ENCODE measurements around the gene WDR17. TPM values are rescaled to one million over a fixed set of nuclear protein-coding genes. Genes with fewer than 3 reads are reported as not detected.
A peak's percentile ranks its signal among the peaks of the same experiment; 100 is the strongest.

The WDR17 gene
- total RNA-seq, 1 donor from 2014 or later: 3.7 TPM

GRCh38 chr4:176099314-176099713 lies 33.7 kb downstream of the WDR17 start:
- H3K4me3 ChIP-seq (ENCODE audit: low read depth, low read length): no peak overlapping the region
- H3K36me3 ChIP-seq (ENCODE audit: control insufficient read depth, insufficient read depth, low read length): no peaks in the 10 kb centered on the region
- peak; percentile 14 for TF ChIP-seq CTCF (IDR thresholded peaks at IDR 0.05; ENCODE audit: insufficient read depth, low read length, poor library complexity, severe bottlenecking)
- no peaks in the 10 kb centered on the region for H3K27me3 ChIP-seq (ENCODE audit: control insufficient read depth, insufficient read depth, low read length)
- DNase-seq (ENCODE audit: low read depth): no peak

GRCh38 chr4:176102414-176103063 lies 36.9 kb downstream of the WDR17 start:
- TF ChIP-seq CTCF (IDR thresholded peaks at IDR 0.05; ENCODE audit: insufficient read depth, low read length, poor library complexity, severe bottlenecking): no peak
- no peak overlapping the region for H3K4me3 ChIP-seq (ENCODE audit: low read depth, low read length)
- H3K36me3 ChIP-seq (ENCODE audit: control insufficient read depth, insufficient read depth, low read length): no peaks in the 10 kb centered on the region
- DNase-seq (ENCODE audit: low read depth): no peak
- no peaks in the 10 kb centered on the region for H3K27me3 ChIP-seq (ENCODE audit: control insufficient read depth, insufficient read depth, low read length)

- Histone ChIP-seq H3K36me3 (ENCODE audit: control insufficient read depth, insufficient read depth, low read length) (no peaks in the 10 kb centered on the region), H3K4me3 (ENCODE audit: low read depth, low read length) (no peak overlapping the region), H3K27me3 (ENCODE audit: control insufficient read depth, insufficient read depth, low read length) (no peaks in the 10 kb centered on the region)
- TF ChIP-seq CTCF (IDR thresholded peaks at IDR 0.05; ENCODE audit: insufficient read depth, low read length, poor library complexity, severe bottlenecking): no peak
- no peak for DNase-seq (ENCODE audit: low read depth)
Observed at GRCh38 chr4:176107695-176108094, 42.1 kb downstream of the WDR17 start.

GRCh38 chr4:176123710-176124407 lies 58.2 kb downstream of the WDR17 start:
- no peak overlapping the region for H3K4me3 ChIP-seq (ENCODE audit: low read depth, low read length)

GRCh38 chr4:176125063-176125462 lies 59.4 kb downstream of the WDR17 start:
- TF ChIP-seq CTCF (IDR thresholded peaks at IDR 0.05; ENCODE audit: insufficient read depth, low read length, poor library complexity, severe bottlenecking): no peak
- no peaks in the 10 kb centered on the region for H3K27me3 ChIP-seq (ENCODE audit: control insufficient read depth, insufficient read depth, low read length)
- DNase-seq (ENCODE audit: low read depth): no peak
- H3K4me3 ChIP-seq (ENCODE audit: low read depth, low read length): no peak overlapping the region
- H3K36me3 ChIP-seq (ENCODE audit: control insufficient read depth, insufficient read depth, low read length): no peaks in the 10 kb centered on the region

More at GRCh38 chr4:176123710-176124407, 58.2 kb downstream of the WDR17 start:
- no peak for DNase-seq (ENCODE audit: low read depth)
- no peaks in the 10 kb centered on the region for H3K27me3 ChIP-seq (ENCODE audit: control insufficient read depth, insufficient read depth, low read length)
- no peaks in the 10 kb centered on the region for H3K36me3 ChIP-seq (ENCODE audit: control insufficient read depth, insufficient read depth, low read length)
- peak; percentile 68 for TF ChIP-seq CTCF (IDR thresholded peaks at IDR 0.05; ENCODE audit: insufficient read depth, low read length, poor library complexity, severe bottlenecking)
